GM19438 (cell line): Measurements from ENCODE around the gene ZNF57.
"Not testable (repeated sequence)": the region's sequence is repeated elsewhere in the genome, so short reads cannot be mapped to it uniquely, and the experiment has no call there.

Source experiments
- ATAC-seq: cut with Tn5 transposase; IDR thresholded peaks from one replicate; pipeline ENCODE4 v1.9.1; 2021; ENCODE audit warnings: low read depth; ENCODE audit not compliant: unreplicated experiment

The ZNF57 gene

GRCh38 chr19:2950286-2951124, 49.8 kb downstream of the ZNF57 start:
- peak; percentile 86 for ATAC-seq

- no peak for ATAC-seq
These were observed 52.3 kb downstream of the ZNF57 start for GRCh38 chr19:2952953-2953481.

- ATAC-seq: no peak
These were observed 56.4 kb downstream of the ZNF57 start for GRCh38 chr19:2957160-2957559.

- no peak for ATAC-seq
These were observed 59.4 kb downstream of the ZNF57 start for GRCh38 chr19:2960120-2960519.

GRCh38 chr19:2962018-2962670, 61.4 kb downstream of the ZNF57 start:
- no peak for ATAC-seq

- no peak for ATAC-seq
These were observed 62.4 kb downstream of the ZNF57 start for GRCh38 chr19:2963122-2963521.

GRCh38 chr19:2963631-2964030, 62.9 kb downstream of the ZNF57 start:
- ATAC-seq: not testable (repeated sequence)

GRCh38 chr19:2964874-2965273, 64.1 kb downstream of the ZNF57 start:
- ATAC-seq: no peak

- no peak for ATAC-seq
These were observed 67.2 kb downstream of the ZNF57 start for GRCh38 chr19:2967972-2968371.
